Fibroblast of mammary gland (primary cell): ENCODE results near the gene CCDC117.
"Not testable (repeated sequence)": the region's sequence is repeated elsewhere in the genome, so short reads cannot be mapped to it uniquely, and the experiment has no call there.

ENCODE experiments used
- DNase-seq: peaks from one replicate; pipeline ENCODE4 v3.0.0-alpha.2; 2010; ENCODE audit warnings: low read depth
- H3K4me3 ChIP-seq: 2 replicates; pipeline ENCODE4 v1.5.1; 2011; ENCODE audit warnings: low read depth, mild to moderate bottlenecking, low read length, moderate library complexity; ENCODE audit not compliant: control insufficient read depth
- CTCF ChIP-seq: conservative IDR thresholded peaks from 2 replicates; pipeline ENCODE4 v1.5.1; 2011; ENCODE audit warnings: low read depth, low read length, inconsistent platforms; ENCODE audit not compliant: control insufficient read depth, insufficient read depth

The CCDC117 gene

GRCh38 chr22:28798810-28799605 is 26.5 kb downstream of the CCDC117 start:
- peak overlapping the region; percentile 99 for H3K4me3 ChIP-seq
- TF ChIP-seq CTCF: no peak
- DNase-seq: peak; percentile 96

- H3K4me3 ChIP-seq: peak overlapping the region; percentile 99
- peak; percentile 50 for DNase-seq
- no peak for TF ChIP-seq CTCF
Measured at GRCh38 chr22:28799606-28800307, 27.3 kb downstream of the CCDC117 start.

GRCh38 chr22:28800308-28801041 is 28.0 kb downstream of the CCDC117 start, which contains the start of gene XBP1:
Gene XBP1, minus strand, starts transcription at chr22:28800569.
- no peak for TF ChIP-seq CTCF
- peak within 1 kb of the TSS; percentile 99 for H3K4me3 ChIP-seq
- DNase-seq: peak; percentile 89

- no peak for TF ChIP-seq CTCF
- DNase-seq: peak; percentile 42
- H3K4me3 ChIP-seq: no peak overlapping the region
Measured at GRCh38 chr22:28801845-28802594, 29.5 kb downstream of the CCDC117 start.

GRCh38 chr22:28802595-28803123 is 30.2 kb downstream of the CCDC117 start:
- H3K4me3 ChIP-seq: no peak overlapping the region
- no peak for TF ChIP-seq CTCF
- no peak for DNase-seq

- DNase-seq, H3K4me3 ChIP-seq: not testable (repeated sequence)
Measured at GRCh38 chr22:28805426-28805825, 32.9 kb downstream of the CCDC117 start.
